GM19240 (cell line): ENCODE measurements around the gene THOC6.

Experiments used
- DNase-seq: peaks from one replicate; pipeline ENCODE4 v3.0.0; 2011; ENCODE audit warnings: low spot score; ENCODE audit not compliant: insufficient read length

THOC6 gene

DNA sequence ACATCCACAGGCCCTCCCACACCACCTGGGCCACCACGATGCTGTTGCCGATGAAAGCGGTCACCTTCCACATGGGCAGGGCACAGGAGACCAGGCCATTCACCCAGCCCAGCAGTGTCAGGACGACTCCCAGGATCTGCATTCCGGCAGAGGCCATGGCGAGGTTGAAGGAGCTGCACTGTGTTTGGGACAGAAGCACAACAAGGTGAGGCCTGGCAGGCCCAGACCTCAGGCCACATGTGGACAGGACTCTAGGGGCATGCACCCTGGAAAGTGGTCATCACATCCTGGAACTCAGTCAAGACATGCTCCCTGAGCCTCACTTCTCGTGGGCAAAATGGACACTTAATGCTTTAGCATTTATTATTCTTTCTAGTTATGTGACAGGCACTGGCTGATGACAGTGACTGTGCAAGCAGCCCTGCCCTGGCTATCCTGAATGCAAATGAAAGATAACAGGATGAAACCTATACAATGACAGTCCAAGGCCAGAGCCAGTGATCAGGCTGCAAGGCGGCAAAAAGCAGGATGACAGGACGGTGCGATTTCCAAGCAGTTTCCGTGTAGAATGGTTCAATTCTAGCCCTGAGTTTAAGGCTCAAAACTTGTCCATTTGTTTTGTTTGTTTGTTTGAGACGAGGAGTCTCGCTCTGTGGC lies 7.8 kb upstream of the THOC6 start:
- no peak for DNase-seq

DNA sequence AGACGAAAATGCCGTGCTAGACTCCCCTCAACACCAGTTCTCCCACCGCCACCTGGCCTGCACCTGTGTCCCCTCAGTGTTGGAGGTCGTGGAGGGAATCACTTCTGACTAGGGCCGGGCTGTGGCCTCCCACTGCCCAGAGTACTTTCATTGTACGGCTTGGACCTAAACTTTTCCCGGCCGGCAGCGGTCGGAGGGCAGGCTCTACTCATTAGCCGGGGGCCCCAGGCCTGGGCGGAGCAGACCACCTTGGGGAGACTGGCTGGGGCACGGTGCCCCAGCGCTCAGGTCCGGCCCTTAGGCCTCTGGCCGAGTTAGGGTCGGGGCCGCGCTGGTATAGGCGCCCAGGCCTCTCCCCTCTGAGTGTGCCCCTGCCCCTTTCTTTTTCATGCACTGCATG lies 6.5 kb upstream of the THOC6 start:
- DNase-seq, result no peak

DNA sequence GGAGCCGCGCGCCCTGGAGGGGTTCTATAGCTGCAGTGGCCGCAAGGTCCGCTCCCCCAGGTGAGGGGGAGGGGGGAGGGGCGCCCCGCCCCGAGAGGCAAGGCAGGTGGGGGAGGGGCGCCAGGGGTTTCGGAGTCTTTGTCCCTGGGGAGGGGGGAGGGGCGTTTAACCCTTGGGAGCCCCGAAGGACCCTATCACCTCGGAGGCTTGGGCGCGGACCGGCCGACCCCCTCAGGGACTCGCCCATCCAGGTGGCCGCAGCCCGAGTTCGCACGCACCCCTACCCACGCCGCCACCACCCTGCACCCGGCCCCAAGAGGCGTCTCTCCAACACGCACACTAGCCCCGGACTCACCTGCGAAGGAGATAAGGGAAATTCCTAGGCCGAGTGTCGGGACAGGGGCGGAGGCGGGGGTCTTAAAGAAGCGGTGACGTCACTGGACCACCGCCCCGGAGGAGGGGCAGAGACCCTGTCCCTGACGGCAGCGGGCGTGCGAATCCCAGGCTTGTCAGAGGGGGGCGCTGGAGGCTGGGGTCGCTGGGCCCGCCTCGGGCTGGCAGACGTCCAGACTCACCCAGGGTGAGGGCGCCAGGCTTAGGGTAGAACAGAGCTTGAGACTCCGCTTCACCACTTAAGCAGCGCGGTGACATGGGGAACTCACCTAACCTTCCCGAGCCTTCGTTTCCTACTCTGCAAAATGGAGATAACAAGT lies 5.9 kb upstream of the THOC6 start, which contains the start of gene CLDN6:
Gene CLDN6 (minus strand): TSS at position 390 of the 713 bp plus-strand sequence. CDS start 2,162 bp downstream, outside the sequence.
- no peak for DNase-seq

DNA sequence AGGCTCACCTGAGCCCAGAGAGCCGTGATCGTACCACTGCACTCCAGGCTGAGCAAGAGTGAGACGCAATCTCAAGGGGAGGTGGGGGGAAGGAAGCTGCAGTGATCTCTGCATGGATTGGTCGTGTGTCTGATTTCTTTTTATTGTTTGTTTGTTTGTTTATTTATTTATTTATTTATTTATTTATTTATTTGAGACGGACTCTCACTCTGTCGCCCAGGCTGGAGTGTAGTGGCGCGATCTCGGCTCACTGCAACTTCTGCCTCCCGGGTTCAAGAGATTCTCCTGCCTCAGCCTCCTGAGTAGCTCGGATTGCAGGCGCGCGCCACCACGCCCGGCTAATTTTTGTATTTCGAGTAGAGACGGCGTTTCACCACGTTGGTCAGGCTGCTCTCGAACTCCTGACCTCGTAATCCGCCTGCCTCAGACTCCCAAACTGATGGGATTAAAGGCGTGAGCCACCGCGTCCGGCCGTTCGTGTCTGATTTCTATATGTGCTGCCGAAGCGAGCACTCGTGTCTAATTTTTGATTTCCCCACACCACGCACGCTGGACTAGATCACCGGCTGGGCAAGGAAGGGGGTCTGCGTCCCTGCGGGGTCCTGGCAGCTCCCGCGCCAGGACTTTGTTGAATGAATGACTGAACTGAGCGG lies 4.1 kb upstream of the THOC6 start:
- no peak for DNase-seq

DNA sequence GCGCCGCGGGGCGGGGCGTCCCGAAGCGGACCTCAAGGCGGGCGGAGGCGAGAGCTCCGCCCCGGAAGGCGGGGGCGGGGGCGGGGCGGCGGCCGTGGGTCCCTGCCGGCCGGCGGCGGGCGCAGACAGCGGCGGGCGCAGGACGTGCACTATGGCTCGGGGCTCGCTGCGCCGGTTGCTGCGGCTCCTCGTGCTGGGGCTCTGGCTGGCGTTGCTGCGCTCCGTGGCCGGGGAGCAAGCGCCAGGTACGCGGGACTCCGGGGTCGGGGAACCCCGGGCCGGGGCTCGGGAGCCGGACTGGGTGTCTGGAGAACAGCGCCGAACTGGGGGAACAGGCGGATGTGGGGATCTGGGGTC lies 3.6 kb upstream of the THOC6 start, which contains the start of gene TNFRSF12A:
Gene TNFRSF12A (plus strand): TSS at position 122 of the 357 bp plus-strand sequence. CDS start 30 bp downstream, at position 152.
- DNase-seq, result peak; percentile 85

DNA sequence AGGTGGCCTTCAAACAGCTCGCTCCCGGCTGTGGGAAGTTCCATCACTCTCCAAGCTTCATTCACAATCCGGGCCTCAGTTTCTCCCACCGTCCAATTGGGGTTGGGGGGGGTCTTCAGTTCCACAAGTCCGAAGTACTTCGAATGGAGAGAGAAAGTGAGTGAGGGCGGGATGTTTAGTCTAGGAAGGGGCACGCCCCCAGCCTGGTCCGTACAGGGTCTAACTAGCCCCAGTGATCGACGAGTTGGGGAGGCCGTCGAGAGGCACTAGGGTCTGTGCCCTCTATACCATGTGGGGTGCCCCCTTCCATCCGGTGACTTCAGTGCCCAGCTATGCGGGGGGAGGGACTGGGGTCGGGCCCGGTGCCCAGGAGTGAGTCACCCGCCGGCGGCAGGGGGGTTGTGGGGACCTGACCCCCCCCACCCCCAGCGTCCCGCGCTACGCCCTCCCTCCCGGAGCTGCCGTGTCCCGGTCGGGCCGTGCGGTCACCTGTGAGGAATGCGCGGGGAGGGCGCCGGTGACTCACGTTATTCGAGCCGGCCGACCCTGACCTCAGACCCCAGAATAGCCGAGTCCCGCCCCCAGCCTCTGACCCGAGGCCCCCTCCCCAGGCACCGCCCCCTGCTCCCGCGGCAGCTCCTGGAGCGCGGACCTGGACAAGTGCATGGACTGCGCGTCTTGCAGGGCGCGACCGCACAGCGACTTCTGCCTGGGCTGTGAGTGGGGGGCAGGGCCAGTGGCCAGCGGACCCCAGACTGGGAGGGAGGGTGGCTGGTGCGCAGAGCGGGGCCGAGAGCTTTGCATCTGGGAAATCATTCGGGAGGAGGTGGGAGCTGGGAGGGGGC lies 3.0 kb upstream of the THOC6 start:
- DNase-seq, result no peak

DNA sequence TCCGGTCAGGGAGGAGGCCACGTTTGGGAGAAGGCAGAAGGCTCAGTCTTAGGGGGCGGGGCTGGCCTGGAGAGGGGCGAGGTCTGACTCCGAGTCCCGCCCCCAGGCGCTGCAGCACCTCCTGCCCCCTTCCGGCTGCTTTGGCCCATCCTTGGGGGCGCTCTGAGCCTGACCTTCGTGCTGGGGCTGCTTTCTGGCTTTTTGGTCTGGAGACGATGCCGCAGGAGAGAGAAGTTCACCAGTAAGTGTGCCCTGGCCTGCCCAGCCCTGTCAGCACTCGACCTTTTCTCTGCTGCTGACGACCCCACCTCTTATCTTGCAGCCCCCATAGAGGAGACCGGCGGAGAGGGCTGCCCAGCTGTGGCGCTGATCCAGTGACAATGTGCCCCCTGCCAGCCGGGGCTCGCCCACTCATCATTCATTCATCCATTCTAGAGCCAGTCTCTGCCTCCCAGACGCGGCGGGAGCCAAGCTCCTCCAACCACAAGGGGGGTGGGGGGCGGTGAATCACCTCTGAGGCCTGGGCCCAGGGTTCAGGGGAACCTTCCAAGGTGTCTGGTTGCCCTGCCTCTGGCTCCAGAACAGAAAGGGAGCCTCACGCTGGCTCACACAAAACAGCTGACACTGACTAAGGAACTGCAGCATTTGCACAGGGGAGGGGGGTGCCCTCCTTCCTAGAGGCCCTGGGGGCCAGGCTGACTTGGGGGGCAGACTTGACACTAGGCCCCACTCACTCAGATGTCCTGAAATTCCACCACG lies 2.2 kb upstream of the THOC6 start:
- peak; percentile 74 for DNase-seq

DNA sequence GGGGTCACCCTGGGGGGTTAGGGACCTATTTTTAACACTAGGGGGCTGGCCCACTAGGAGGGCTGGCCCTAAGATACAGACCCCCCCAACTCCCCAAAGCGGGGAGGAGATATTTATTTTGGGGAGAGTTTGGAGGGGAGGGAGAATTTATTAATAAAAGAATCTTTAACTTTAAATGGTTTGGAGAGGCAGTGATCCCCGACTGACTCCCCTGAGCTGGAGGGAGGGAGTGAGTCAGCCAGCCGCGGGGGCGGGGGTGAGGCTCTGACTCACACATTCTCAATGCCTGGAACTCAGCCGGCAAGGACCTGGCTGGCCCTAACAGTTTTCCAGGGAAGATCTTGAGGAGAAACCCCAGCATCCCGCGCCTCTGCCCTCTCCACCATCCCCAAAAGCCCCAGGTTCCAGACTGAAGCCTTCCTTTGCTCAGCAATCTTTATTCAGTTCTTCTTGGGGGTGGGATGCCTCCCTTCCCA lies 1.6 kb upstream of the THOC6 start:
- DNase-seq, result no peak

DNA sequence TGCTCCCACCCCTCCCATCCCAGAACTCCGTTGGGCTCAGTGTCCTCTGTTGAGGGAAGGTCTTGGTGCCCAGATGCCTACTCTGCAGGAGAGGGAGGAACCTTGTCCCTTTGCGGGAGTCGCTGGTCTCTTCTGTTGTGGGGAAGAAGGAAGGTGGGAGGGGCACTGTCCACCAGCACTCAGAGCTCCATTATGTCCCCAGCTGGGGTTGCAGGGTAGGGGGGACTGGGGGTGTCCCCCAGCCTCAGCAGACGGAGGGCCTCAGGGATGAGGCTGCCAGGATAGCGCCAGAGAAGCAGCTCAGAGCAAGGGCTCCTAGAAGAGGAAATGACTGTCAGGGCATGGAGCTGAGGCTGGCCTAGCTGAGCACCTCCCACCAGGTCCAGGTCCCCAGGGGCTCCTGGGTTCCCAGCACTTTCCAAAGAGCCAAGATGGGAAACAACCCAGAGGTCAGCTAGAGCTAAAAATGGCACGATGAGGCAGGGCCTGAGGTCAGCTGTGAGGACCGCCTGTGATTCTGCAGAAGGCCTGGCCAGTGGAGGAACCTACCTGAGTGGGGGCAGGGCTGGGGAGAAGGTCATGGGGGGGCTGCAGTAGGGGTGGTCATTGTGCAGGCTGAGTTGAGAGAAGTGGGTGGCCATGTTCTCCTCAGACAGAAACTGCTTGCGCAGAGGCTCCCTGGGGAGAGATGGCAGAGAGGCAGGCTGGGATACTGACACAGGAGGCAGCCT lies 986 bp upstream of the THOC6 start:
- no peak for DNase-seq

DNA sequence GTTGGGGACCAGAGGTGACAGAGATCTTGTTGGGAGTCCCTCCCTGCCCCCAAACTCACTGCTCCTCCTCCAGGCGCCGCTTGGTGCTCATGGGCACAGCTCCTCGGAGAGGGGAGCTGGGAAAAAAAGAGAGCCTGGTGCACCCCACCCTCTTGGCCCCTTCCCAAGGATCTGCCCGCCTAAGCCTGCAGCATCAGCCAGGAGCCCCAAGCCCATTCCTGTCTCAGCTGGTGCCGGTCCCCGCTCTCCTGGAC lies 493 bp upstream of the THOC6 start:
- no peak for DNase-seq

DNA sequence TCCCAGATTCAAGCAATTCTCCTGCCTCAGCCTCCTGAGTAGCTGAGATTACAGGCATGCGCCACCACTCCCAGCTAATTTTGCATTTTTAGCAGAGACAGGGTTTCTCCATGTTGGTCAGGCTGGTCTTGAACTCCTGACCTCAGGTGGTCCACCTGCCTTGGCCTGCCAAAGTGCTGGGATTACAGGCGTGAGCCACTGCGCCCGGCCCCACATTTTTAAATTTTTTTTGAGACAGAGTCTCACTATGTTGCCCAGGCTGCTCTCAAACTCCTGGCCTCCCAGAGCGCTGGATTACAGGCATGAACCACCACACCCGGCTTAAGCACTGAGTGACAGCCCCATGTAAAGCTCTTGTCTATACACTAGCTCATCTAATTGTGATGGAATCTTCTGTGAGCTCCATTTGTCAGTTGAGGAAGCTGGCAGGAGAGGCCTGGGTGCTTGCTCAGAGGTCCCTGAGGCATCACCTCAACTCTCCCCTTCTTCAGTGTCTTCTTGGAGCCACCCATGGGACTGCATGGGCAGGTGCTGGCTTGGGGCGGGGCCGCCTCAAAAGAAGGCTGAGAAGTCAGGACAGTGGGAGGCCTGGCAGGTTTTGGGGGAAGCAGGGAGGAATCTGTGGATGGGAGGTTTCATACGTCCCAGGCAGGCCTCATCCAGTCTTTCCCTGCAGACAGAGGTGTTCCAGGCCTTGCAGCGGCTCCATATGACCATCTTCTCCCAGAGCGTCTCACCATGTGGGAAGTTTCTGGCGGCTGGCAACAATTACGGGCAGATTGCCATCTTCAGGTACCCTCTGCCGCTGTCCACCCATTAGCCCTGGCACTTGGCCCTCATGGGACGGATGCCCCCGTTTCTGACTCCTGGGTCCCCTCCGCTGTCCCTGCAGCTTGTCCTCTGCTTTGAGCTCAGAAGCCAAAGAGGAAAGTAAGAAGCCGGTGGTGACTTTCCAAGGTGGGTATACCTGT lies 1.5 kb downstream of the THOC6 start:
- DNase-seq, result no peak

DNA sequence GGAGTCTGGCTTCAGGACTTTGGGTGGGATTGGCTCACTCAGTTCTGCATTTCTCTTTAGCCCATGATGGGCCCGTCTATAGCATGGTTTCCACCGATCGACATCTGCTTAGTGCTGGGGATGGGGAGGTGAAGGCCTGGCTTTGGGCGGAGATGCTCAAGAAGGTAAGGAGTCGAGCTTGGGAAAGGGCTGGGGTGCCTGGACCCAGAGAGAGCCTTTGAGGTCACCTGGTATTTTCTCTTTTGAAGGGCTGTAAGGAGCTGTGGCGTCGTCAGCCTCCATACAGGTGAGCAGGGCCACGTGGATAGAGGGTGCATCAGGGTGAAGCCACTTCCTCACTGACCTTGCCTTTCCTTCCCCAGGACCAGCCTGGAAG lies 2.2 kb downstream of the THOC6 start:
- no peak for DNase-seq

DNA sequence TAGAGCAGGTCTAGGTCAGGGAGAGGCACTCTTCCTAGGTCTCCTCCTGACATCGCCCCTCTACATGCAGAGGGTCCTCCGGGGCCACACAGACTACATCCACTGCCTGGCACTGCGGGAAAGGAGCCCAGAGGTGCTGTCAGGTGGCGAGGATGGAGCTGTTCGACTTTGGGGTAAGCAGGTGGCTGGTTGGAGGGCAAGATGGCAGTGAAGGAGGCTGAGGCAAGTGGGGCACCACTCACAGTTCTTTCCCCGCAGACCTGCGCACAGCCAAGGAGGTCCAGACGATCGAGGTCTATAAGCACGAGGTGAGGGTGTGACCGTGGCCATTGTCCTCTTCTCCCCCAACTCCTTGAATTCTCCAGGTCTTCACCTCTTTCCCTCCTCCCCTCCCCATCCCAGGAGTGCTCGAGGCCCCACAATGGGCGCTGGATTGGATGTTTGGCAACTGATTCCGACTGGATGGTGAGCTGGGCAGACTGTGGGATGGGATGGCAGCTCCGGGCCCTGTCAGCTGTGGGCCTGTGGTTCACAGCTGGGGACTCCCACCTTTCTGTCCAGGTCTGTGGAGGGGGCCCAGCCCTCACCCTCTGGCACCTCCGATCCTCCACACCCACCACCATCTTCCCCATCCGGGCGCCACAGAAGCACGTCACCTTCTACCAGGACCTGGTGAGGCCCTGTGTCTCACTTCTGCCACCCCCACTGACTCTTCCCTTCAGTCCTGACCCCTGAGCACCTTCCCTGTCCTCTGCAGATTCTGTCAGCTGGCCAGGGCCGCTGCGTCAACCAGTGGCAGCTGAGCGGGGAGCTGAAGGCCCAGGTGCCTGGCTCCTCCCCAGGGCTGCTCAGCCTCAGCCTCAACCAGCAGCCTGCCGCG lies 3.0 kb downstream of the THOC6 start:
- DNase-seq, result no peak

DNA sequence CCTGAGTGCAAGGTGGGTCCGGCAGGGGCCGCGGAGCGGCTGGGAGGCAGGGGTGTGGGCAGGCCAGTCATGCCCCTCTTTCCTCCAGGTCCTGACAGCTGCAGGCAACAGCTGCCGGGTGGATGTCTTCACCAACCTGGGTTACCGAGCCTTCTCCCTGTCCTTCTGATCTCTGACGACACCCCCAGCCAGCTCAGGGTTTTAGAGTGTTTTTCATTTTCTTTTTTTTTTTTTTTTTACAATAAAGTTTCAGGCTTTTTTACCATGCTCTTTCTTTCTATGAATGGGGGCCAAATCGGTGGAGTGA lies 3.6 kb downstream of the THOC6 start:
- DNase-seq, result no peak

DNA sequence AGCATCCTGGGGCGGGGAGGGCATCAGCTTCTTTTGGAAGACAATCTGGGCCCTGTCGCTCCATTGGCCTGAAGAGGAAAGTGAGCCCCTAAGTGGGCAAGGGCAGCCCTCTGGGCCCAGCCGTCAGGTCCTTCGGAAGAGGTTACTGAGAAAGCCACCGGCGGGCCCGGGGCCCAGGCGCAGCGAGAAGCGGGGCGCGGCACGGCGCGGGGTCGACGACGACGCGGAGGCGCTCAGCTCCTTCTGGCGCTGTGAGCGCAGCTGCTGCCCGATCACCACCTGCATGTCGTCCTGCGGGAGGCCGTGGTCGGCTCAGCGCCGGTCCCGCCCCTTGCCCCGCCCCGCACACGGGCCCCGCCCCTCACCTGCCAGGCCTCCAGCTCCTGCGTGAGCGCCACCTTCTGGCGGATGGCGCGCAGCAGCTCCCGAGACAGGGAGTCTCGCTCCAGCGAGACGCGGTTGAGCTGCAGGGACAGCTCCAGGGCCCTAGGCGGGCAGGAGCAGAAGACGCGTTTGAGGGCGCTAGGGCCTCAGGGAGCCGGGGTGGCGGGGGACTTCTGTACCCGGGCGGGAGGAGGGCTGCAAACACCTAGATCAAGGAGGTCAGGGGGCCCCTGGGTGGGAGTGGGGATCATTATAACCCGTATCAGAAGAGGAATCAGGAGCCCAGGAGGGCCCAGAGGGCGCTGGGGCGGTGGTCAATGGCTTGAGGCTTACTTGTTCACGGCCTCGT lies 4.3 kb downstream of the THOC6 start:
- peak; percentile 69 for DNase-seq

DNA sequence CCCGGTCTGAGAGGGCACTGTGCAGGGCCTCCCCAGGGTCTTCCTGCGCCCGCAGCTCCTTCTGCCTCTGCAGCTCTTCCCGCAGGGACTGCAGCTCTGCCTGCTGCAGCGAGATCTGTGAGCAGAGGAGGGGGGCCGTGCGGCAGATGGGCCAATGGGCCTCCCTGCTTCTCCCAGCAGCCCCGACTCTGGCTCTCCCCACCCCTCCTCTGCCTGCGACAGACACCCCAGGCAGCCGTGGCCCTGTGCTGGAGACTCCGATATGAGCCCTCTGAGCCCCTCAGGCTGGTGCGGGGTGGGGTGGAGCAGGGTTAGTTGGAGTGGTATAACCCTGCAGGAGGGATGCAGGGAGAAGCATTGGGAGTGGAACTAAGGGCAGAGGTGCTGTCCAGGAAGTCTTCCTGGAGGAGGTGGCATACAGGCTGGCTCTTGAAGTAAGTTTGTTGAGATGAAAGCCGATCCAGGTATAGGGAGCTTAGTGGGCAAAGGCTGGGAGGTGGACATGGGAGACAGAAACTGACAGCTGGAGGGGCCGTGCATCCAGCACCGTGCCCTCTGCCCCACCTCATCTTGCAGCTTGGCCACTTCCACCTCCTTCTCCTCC lies 5.0 kb downstream of the THOC6 start:
- no peak for DNase-seq

DNA sequence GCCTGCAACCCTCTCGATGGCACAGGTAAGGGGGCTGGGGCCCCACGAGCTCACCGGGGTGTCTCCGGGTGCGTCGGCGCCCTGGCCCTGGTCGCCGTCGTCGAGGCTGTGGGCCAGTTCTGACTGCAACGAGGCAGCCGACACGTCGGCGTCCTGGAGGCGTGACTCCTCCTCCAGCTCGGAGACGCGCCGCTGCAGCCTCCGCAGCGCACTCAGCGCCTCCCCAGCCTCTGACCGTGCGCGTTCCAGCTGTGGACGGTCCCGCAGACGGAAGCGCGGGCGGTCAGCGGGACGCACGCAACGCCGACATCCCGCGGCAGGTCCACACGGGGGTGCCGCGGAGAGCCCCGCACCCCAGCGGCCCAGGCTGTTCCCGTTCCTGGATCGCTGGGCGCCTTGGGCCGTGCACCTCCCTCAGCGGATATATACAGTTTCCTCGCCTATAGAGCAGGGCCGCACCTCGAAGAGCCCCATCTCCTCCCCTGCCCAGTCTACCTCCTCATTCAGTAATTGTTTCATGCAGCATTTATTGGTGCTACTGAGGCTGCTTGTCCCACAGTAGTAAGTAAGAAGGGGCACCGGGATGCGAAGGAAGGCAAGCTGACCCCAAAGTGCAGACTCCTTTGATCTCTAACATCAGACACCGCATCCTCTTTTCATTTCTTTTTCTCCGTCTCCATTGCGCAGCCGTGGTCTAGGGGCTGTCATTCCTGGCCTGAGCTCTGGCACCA lies 5.8 kb downstream of the THOC6 start:
- no peak for DNase-seq
